Loucy (cell line): ENCODE measurements around the gene COL23A1.

Experiments
- H2AFZ ChIP-seq: fragments of 200-600 bp; sonication (generic); 2 replicates; pipeline ENCODE4 v1.6.0; 2016; ENCODE audit warnings: antibody characterized with exemption, mild to moderate bottlenecking, low read length, moderate library complexity
- H3F3A ChIP-seq: fragments of 200-600 bp; 2 replicates; pipeline ENCODE4 v1.6.0; 2016; ENCODE audit warnings: antibody characterized with exemption, low read depth, mild to moderate bottlenecking
- H3K27me3 ChIP-seq: fragments of 200-600 bp; sonication (generic); 2 replicates; pipeline ENCODE4 v1.6.1; 2014; ENCODE audit warnings: low read length, mild to moderate bottlenecking; ENCODE audit not compliant: insufficient read depth, poor library complexity, severe bottlenecking
- H3K36me3 ChIP-seq: fragments of 200-600 bp; sonication (generic); 2 replicates; pipeline ENCODE4 v1.6.1; 2016; ENCODE audit warnings: low read length; ENCODE audit not compliant: insufficient read depth
- H3K4me1 ChIP-seq: fragments of 200-600 bp; sonication (generic); 2 replicates; pipeline ENCODE4 v1.5.1; 2014; ENCODE audit warnings: low read length, mild to moderate bottlenecking; ENCODE audit not compliant: insufficient read depth, poor library complexity, severe bottlenecking
- H3K4me2 ChIP-seq: fragments of 200-600 bp; sonication (generic); 2 replicates; pipeline ENCODE4 v1.6.0; 2014; ENCODE audit warnings: antibody characterized with exemption, low read length, low read depth, mild to moderate bottlenecking; ENCODE audit not compliant: poor library complexity, severe bottlenecking
- H3K4me3 ChIP-seq: fragments of 200-600 bp; sonication (generic); 2 replicates; pipeline ENCODE4 v1.5.1; 2014; ENCODE audit warnings: low read length, mild to moderate bottlenecking, mixed read lengths; ENCODE audit not compliant: poor library complexity, severe bottlenecking
- H3K79me2 ChIP-seq: fragments of 200-600 bp; sonication (generic); 2 replicates; pipeline ENCODE4 v1.6.1; 2014; ENCODE audit warnings: low read length; ENCODE audit not compliant: insufficient read depth
- H3K9ac ChIP-seq: fragments of 200-600 bp; sonication (generic); 2 replicates; pipeline ENCODE4 v1.6.0; 2014; ENCODE audit warnings: mild to moderate bottlenecking, low read depth, low read length, moderate library complexity; ENCODE audit not compliant: poor library complexity, severe bottlenecking
- H3K9me2 ChIP-seq: fragments of 200-600 bp; sonication (generic); replicated peaks from 2 replicates; pipeline ENCODE4 v1.6.1; 2016; ENCODE audit warnings: low read depth, low read length, mixed read lengths
- H3K9me3 ChIP-seq: fragments of 200-600 bp; sonication (generic); 2 replicates; pipeline ENCODE4 v1.6.1; 2014; ENCODE audit warnings: mild to moderate bottlenecking, antibody characterized with exemption, low read length, low read depth; ENCODE audit not compliant: insufficient read depth
- H4K20me1 ChIP-seq: fragments of 200-600 bp; sonication (generic); 2 replicates; pipeline ENCODE4 v1.6.0; 2014; ENCODE audit warnings: antibody characterized with exemption, low read length, mild to moderate bottlenecking; ENCODE audit not compliant: insufficient read depth, poor library complexity, severe bottlenecking
- EZH2phosphoT487 ChIP-seq: fragments of 200-600 bp; IDR thresholded peaks from 2 replicates; pipeline ENCODE4 v1.6.1; 2018; ENCODE audit warnings: antibody characterized with exemption, mild to moderate bottlenecking, moderate library complexity, borderline replicate concordance
- TF ChIP-seq, protein P1 (sequence below): fragments of 200-600 bp; sonication (generic); conservative IDR thresholded peaks from 2 replicates; pipeline ENCODE4 v1.5.1; 2014; ENCODE audit warnings: mild to moderate bottlenecking, antibody characterized with exemption, low read length

Gene COL23A1

DNA sequence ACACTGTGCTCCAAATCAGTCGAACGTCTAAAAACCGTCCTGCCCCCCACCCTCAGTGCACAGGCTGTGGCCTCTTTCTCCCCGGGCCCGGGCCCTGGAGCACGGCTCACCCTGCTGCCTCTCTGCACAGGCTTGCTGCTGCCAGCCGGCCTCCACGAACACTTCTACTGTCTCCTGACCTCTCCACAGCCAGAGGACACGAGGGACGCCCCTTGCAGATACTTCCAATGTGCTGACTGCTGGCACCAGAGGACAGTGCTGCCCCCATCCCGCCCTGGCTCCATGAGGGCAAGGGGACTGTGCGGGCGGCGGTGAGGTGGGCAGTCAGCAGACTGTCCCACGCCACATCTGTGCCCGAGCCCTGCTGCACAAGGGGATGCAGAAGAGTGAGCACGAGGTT, 174.8 kb downstream of the COL23A1 start:
- TF ChIP-seq, protein P1, sequence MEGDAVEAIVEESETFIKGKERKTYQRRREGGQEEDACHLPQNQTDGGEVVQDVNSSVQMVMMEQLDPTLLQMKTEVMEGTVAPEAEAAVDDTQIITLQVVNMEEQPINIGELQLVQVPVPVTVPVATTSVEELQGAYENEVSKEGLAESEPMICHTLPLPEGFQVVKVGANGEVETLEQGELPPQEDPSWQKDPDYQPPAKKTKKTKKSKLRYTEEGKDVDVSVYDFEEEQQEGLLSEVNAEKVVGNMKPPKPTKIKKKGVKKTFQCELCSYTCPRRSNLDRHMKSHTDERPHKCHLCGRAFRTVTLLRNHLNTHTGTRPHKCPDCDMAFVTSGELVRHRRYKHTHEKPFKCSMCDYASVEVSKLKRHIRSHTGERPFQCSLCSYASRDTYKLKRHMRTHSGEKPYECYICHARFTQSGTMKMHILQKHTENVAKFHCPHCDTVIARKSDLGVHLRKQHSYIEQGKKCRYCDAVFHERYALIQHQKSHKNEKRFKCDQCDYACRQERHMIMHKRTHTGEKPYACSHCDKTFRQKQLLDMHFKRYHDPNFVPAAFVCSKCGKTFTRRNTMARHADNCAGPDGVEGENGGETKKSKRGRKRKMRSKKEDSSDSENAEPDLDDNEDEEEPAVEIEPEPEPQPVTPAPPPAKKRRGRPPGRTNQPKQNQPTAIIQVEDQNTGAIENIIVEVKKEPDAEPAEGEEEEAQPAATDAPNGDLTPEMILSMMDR, result no peak
- no peak for TF ChIP-seq EZH2phosphoT487
- H3K36me3 ChIP-seq, result no peaks in the 10 kb centered on the region
- H3K9me3 ChIP-seq, result no peaks in the 10 kb centered on the region
- no peak overlapping the region for H3K4me3 ChIP-seq
- H3K4me1 ChIP-seq, result no peaks in the 10 kb centered on the region
- H3K9me2 ChIP-seq, result no peaks in the 10 kb centered on the region
- no peak overlapping the region for H3K4me2 ChIP-seq
- no peaks in the 10 kb centered on the region for H4K20me1 ChIP-seq
- no peaks in the 10 kb centered on the region for H3F3A ChIP-seq
- no peaks in the 10 kb centered on the region for H3K79me2 ChIP-seq
- H3K9ac ChIP-seq, result no peak overlapping the region
- H3K27me3 ChIP-seq, result no peaks in the 10 kb centered on the region
- H2AFZ ChIP-seq, result no peak overlapping the region

- Histone ChIP-seq H3K9me3 (no peaks in the 10 kb centered on the region), H3K9me2 (no peaks in the 10 kb centered on the region), H3K36me3 (no peaks in the 10 kb centered on the region), H3K4me2 (no peak overlapping the region), H4K20me1 (no peaks in the 10 kb centered on the region), H3K4me1 (no peaks in the 10 kb centered on the region), H3K27me3 (no peaks in the 10 kb centered on the region), H3K9ac (no peak overlapping the region), H3F3A (no peaks in the 10 kb centered on the region), H3K79me2 (no peaks in the 10 kb centered on the region), H2AFZ (no peak overlapping the region), H3K4me3 (no peak overlapping the region)
- TF ChIP-seq, protein P1, result no peak
- no peak for TF ChIP-seq EZH2phosphoT487
Measured at GRCh38 chr5:178413988-178414387, 176.2 kb downstream of the COL23A1 start.

DNA sequence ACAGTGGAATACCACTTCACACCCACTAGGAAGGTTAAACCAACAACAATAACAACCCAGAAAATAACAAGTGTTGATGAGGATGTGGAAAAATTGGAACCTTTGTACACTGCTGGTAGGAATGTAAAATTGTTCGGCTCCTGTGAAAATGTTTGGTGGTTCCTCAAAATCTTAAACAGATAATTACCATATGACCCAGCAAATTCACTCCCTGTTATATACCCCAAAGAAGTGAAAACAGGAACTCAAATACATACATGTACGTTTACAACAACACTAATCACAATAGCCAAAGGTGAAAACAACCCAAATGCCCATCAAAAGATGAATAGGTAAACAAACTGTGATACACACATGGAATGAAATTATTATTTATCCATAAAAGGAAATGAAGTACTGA, 179.1 kb downstream of the COL23A1 start:
- Histone ChIP-seq H3F3A (no peaks in the 10 kb centered on the region), H3K36me3 (no peaks in the 10 kb centered on the region), H3K4me3 (no peak overlapping the region), H3K27me3 (no peaks in the 10 kb centered on the region), H2AFZ (no peak overlapping the region), H3K9me2 (no peaks in the 10 kb centered on the region), H3K4me1 (no peaks in the 10 kb centered on the region), H4K20me1 (no peaks in the 10 kb centered on the region), H3K79me2 (no peaks in the 10 kb centered on the region), H3K9ac (no peak overlapping the region), H3K9me3 (no peaks in the 10 kb centered on the region), H3K4me2 (no peak overlapping the region)
- TF ChIP-seq, protein P1, result no peak
- TF ChIP-seq EZH2phosphoT487, result no peak
